GM21717 (cell line): ENCODE results near the gene SAMD14.
"Not testable (repeated sequence)": the region's sequence is repeated elsewhere in the genome, so short reads cannot be mapped to it uniquely, and the experiment has no call there.

Experiments
- ATAC-seq: cut with Tn5 transposase; IDR thresholded peaks from one replicate; pipeline ENCODE4 v1.9.1; 2021; ENCODE audit warnings: mild to moderate bottlenecking, moderate library complexity; ENCODE audit not compliant: unreplicated experiment

The SAMD14 gene

DNA sequence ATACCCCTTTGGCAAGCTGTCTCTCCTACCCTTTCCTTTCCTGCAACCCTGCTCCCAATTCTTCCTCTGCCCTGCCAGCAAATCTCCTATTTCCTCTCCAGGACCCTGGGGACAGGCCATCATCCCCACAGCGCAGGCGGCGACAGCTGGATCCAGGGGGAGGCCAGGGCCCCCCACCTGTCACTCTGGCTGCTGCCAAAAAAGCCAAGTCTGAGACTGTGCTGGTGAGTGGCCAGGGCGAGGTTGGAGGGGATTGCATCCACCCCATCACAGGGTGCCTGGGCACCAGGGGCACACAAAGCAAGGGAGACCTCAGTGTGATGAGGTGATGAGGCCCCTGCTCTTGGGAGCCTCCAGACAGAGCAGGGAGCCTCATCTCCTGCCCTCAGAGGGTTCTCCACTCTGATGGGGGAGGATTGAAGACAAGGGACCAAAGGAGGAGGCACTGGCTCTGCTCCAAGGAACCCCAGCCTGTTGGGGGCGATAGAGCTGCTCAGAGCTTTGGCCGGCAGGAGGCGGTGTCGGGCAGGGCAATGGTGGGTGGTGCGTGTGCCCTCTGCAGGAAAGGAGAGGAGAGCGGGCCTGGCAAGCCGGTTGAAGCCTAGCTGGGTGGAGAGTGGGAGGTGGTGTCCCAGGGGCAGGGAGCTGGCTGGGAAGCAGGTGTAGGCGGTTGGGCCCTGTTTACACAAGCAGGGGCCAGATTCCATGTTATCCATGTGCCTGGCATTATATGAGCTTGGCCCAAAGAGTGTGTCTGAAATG, 50.4 kb downstream of the SAMD14 start:
- no peak for ATAC-seq

DNA sequence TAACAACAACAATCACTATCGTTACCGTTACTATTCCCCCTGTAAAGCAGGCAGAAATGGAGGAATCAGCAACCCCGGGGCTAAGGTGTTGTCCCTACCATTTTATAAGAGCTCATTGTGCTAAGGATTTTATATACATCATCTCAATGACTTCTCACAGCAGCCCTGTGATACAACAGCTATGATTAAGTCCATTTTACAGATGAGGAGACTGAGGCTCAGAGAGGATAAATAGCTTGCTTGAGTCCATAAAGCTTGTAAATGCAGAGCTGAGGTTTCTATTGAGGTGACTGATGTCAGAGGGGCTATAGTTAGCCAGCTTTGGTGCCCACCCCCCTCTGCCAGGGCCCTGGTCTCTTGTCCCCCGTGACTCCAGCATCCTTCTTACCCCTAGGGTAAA, 51.5 kb downstream of the SAMD14 start:
- no peak for ATAC-seq

DNA sequence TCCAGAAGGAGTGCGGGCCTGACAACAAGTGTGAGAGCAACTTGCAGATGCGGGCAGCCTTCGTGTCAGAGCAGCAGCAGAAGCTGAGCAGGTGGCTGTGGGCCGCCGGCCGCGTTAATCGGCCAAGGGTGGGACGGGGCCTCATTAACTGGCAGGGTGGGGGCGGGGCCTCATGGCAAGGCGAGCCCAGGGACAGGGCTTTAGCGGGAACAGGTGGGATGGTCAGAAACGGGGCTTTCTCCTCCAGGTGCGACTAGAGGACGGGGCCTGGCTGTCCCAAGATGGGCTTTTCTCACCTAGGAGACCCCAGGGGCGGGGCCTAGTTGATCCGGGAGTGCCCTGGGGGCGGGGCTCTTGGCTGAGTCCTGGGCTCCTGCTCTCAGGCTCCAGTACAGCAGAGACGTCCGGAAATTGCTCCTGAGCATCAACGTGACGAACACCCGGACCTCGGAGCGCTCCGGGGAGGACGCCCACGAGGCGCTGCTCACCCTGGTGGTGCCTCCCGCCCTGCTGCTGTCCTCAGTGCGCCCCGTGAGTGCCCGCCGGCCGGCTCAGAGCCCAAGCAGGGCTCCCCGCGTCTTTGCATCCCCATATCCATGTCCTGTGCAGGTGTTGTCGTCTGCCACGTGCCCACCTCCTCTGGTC, 53.2 kb downstream of the SAMD14 start:
- ATAC-seq, result no peak

DNA sequence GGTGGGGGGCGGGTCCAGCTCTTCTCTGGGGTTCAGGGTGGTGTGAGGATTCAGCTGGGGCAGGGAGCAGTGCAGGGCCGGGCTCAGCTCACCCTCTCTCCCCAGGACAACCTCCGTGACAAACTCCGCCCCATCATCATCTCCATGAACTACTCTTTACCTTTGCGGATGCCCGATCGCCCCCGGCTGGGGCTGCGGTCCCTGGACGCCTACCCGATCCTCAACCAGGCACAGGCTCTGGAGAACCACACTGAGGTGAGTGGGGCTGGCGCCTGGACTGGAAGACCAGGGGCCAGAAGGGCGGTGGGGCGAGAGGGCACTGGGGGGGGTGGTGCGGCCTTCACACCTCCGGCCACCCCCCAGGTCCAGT, 53.8 kb downstream of the SAMD14 start:
- no peak for ATAC-seq

DNA sequence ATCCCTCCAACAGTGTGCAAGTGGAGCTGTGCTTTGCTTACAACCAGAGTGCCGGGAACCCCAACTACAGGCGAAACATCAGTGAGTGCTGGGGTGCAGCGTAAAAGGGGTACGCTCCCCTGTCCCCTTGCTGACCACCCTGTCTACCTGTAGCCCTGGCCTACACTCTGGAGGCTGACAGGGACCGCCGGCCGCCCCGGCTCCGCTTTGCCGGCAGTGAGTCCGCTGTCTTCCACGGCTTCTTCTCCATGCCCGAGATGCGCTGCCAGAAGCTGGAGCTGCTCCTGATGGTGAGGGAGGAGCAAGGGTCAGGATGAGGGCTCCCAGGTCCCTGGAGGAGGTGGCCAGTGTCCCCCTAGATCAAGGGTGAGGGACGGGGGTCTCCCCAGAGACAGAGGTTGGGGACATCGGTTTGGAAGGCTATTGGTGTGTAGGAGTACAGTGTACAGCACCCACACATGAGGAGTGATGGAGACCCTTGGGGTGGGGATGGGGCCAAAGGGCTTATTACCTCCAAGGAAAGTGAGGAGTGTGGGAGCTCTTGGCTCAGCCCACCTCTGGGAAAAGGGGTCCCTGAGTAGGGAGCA, 54.4 kb downstream of the SAMD14 start:
- ATAC-seq, result no peak

DNA sequence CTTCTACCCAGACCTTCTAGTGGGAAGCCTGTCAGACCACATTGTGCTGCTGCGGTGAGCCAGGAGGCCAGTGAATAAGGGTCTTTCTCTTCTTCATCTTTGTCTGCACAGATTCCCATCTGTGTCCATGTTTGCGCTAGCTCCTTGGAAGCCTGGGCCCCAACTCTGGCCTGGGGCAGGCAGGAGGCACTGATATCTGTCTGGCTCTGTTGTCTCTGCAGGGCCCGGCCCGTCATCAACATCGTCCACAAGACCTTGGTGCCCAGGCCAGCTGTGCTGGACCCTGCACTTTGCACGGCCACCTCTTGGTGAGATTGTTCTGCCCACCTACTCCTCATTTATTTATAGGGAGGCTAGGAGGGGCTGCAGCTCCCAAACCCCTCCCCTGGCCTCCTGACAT, 55.7 kb downstream of the SAMD14 start:
- ATAC-seq, result no peak

DNA sequence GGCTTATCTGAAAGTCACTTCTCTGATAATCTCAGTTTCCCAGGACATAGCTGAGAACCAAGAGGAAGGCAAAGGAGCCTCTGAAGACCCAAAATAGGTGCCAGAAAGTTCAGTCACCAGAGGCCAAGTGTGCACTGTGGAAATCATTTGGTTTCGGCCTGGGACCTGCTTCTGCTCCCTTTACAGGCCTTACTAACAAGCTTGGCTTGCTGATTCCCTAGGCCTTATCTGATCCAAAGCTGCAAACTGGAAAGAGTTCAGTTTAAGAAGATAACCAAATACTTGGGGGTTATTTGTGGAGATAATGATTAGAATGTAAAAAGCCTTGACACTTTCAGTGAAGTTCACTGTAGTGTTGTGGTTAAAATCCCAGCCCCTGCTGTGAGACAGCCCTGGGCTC, 57.0 kb downstream of the SAMD14 start:
- ATAC-seq, result no peak

DNA sequence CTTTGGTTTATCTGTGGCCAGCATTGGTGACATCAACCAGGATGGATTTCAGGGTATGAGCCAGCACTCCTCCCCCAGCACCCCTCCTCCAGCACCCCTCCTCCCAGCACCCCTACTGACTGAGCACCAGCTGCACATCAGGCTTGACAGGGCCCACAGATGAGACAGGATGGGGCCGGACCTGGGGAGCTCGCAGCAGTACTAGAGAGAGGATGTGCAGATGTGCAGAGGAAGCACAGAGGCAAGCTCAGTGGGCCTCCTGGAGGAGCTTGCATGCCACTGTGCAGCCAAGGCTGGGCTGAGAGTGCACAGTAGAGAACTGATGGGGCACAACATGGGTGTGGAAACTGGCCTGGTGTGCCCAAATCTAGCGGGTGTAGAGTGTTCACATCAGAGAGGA, 57.8 kb downstream of the SAMD14 start:
- no peak for ATAC-seq

DNA sequence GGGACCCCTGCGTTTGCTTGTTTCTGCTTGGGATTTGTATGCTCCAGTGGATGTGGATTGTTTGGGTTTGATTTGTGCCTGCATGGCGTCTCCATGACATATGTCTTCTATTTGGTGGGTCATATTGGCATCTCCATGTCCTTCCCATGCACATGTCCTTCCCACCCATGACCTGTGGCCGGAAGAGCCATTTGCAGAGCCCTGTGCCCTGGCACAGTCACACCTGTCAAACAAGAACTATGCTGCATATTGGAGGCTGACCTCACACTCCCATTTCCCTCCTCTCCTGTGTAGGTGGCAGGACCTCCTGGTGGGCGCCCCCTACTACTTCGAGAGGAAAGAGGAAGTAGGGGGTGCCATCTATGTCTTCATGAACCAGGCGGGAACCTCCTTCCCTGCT, 58.3 kb downstream of the SAMD14 start:
- ATAC-seq, result no peak

DNA sequence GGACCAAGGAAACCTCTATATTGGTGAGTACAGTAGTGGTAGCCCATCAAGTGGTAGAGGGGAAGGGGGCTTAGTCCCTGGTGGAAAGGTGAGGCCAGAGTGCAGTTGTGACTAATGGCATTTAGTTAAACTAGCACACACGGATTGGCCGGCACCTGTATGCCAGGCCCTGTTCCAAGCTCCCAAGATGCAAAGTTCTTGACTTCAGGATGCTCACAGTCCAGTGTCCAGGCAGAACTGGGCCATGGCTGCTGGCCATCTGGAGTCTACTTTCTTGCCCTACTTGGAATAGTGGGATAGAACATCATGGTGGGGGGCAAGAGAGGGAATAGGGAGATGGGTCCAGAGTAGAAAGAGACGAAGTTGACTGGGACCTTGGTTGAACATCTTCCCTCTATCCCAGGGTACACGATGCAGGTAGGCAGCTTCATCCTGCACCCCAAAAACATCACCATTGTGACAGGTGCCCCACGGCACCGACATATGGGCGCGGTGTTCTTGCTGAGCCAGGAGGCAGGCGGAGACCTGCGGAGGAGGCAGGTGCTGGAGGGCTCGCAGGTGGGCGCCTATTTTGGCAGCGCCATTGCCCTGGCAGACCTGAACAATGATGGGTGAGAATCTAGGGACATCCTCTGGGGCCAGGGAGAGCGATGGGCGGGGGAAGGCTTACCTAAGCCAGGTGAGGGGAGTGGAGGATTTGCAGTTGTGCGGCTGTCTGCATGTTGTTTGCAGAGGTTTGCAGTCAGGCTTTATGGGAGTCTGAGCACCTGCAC, 58.9 kb downstream of the SAMD14 start:
- ATAC-seq, result no peak

DNA sequence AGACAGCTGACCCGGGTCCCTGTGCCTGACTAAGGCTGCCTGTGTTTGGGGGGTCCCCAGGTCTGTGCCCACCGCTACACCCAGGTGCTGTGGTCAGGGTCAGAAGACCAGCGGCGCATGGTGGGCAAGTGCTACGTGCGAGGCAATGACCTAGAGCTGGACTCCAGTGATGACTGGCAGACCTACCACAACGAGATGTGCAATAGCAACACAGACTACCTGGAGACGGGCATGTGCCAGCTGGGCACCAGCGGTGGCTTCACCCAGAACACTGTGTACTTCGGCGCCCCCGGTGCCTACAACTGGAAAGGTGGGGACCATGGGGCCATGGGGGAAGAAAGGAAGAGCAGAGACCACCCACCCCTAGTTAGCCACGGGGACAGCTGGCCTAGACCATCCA, 62.0 kb downstream of the SAMD14 start:
- no peak for ATAC-seq

DNA sequence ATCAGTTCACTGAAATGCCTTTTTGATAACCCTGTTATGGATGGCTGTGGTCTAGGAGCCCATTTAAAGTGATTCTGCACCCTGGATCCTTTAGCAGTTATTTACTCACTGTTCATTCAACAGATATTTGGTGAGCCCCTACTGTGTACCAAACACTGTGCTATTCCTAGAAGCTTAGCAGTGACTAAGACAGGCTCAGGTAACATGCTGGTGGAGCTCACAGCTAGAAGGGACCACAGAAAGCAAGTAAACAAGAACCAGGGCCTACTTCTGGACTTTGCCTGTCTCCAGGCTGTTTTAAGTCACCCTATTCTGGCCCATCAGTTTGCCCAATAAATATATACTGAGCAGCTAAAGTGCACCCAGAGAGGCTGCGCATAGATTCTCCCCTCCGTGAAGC, 63.0 kb downstream of the SAMD14 start:
- ATAC-seq, result no peak

DNA sequence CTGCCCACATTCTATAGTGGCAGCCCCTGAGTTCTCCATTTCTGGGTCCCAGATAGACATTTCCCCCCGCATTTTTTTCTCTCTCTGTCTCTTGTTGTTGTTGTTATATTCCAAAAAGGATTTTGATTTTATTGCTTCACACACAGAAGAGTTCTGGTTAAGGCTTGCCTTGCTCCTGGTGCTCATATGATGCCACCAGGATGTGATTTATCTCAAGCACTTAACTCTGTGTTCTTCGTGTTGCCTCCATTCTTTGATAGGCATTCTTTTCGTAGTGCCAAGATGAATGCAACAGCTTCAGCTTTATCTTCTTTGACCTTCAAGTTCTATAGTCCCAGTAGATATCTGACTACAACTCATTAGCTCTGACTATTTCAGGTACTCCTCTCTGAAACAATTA, 64.9 kb downstream of the SAMD14 start:
- no peak for ATAC-seq

DNA sequence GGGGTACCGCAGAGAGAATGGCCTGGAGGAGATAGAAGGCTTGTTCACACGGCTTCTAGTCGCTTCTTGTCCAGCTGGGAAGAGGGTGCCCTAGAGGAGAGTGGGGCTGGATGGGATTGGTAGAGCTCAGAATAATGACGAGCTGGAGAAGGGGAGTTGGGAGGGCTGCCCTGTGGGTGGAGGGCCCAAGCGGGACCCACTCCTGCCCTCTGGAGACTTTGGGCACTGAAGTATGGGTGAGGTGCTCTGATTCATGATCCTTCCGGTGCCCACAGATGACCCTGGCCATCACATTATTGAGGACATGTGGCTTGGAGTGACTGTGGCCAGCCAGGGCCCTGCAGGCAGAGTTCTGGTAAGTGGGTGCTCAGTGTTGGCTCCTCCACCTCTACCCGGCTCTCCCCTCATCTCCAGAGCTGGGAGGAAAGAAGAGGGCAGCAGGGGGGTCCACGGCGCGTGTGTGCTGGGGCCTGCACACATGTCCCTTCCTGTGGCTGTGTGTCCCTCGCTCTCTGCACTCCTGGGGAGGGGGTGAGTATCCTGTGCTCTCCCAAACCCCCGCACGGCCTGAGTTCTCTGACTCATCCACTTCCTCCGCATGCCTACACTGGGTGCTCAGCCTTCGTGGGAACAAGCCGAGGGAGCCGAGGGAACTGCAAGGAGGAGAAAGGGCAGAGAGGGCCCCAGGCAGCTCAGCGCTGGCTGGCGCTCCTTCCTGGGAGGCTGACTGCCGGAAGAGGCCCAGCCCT, 65.5 kb downstream of the SAMD14 start:
- ATAC-seq, result no peak

DNA sequence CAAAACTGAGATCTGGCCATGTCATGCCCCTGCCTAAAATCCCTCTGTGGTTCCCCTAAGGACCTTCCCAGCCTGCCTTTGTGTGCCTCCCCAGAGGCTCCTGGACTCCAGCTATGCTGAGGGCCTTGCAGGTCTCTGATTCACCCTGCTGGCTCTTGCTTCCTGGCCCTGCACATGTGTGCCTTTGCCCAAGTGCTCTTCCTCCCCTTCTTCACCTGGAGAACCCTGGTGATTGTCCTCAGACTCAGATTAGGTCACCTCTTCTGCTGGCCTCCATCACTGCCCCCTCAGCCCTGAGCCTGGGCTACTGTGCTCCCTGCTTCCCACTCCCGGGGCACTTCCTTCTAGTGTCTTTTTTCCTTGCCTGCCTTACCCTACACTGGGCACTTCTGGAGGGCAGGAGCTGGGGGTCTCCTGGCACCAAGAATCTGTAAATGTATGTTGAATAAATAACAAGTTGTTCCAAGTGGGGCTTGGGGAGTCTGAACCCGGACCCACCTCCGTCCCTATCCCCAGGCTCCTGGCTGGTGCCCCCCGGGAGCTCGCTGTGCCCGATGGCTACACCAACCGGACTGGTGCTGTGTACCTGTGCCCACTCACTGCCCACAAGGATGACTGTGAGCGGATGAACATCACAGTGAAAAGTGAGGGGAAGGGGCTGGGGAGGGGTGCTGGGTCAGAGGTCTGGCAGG, 66.3 kb downstream of the SAMD14 start:
- ATAC-seq, result no peak

DNA sequence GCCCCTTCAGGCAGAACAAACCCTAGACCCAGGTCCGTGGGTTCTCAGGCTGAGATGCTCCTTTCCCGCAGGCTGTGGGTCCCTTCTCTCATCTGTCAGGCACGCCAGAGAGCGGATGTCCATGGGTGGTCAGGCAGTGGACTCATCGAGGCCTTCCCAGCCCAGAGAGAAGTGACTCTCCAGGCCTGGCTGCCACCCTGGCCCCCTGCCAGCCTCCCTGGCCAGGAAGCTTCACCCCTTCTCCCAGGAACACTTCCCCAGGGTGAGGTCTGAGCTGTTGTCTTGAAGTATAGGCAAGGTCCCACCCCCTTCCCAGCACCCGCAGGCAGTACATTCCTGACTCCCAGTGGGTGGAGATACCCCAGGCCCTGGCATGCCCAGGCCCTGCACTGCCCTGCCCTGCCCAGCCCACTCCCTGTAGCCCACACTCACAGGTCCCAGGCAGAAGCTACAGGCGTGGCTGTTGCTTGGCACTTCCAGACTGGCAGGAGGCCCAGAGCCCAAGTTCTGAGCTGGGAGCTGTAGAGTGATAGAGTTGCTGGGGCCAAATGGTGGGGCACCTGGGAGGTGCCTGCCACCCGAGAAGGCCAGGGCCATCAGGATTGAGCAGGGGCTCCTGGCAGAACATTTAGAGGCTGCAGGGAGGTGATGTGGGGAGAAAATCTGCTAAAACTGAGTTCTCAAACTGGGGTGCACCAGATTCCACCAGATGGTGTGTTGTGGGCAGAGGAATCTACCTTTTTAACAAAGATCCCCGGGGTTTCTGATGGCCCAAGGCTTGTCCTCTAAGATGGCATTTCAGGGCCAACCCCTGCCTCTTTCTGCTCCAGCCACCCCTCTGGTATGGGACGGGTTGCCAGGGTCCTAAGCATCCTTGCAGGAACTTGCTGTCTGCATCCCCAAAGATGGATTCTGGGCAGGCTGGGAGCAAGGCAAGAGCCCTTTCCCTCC, 67.4 kb downstream of the SAMD14 start:
- no peak for ATAC-seq

DNA sequence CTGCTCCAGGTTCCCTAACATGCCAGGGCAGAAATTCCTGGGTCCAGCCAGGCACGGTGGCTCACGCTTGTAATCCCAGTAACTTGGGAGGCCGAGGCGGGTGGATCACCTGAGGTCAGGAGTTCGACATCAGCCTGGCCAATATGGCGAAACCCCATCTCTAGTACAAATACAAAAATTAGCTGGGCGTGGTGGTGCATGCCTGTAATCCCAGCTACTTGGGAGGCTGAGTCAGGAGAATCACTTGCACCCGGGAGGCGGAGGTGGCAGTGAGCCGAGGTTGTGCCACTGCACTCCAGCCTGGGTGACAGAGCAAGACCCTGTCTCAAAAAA, 68.3 kb downstream of the SAMD14 start:
- ATAC-seq, result not testable (repeated sequence)

DNA sequence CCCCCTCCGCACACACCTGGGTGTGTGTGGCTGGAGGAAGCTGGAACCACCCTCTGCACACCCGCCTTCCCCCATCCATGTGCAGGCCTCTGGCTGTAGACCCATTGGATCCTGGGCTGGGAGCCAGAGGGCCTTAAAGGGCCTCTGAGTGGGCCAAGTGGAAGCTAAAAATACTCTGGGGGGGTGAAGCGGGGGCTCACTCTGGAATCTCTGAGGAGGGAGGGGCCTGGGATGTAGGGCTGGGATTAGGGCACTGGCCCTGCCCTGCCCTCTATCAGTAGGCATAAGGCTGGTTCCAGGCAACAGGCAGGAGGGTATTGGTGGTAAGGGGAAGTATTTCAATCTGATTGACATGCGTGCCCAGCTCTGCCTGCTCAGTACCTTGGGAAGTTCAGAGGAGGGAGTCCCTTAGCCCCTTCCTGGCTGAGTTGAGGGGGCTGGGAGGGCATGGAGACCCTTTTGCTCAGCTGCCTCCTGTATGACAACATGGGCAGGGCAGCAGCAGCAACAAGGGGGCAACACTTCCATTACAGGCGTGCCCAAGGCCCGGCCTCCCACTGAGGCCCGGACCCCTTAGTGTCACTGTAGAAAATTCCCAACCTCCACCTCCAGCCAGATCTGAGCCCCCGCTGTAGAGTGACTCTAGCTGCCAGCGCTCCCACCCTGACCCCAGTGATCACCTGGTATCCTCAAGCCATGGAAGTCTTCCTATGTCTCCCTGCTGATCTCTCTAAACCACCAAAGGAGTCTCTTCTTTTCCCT, 68.8 kb downstream of the SAMD14 start:
- no peak for ATAC-seq
